ENCODE data around the gene CHST8.

- TF ChIP-seq EZH2 (IDR thresholded peaks at IDR 0.05) (no peak), POLR2AphosphoS5 (IDR thresholded peaks at IDR 0.05; ENCODE audit: borderline replicate concordance, low read depth, low read length) (no peak), FOXP2 (optimal IDR thresholded peaks at IDR 0.05; ENCODE audit: control extremely low read depth, extremely low read length, insufficient read depth) (no peak)
Measured at GRCh38 chr19:33595783-33596182, 26.0 kb upstream of the CHST8 start.
